H1 (cell line): Measurements from ENCODE around the gene COX7B2.

Experiments
- CEBPB ChIP-seq: IDR thresholded peaks from 2 replicates; pipeline ENCODE4 v1.6.1; 2012; ENCODE audit warnings: low read depth, low read length
- CTCF ChIP-seq, 3 experiments: IDR thresholded peaks; 1 replicate in 2 of 3; 2 replicates in 1 of 3; pipeline versions ENCODE4 v1.5.1 to v1.6.1; 2011; ENCODE audit warnings: low read length in 3 of 3, mild to moderate bottlenecking in 3 of 3, inconsistent platforms in 2 of 3, low read depth in 1 of 3, moderate library complexity in 1 of 3; ENCODE audit not compliant: insufficient read depth in 1 of 3; ENCODE audit errors: control extremely low read depth in 1 of 3
- EZH2 ChIP-seq: fragments of 200-600 bp; sonication (generic); IDR thresholded peaks from 2 replicates; pipeline ENCODE4 v1.7.1; 2012; ENCODE audit warnings: low read depth, mild to moderate bottlenecking, moderate library complexity, low read length, inconsistent platforms; ENCODE audit not compliant: severe bottlenecking
- KDM5A ChIP-seq: fragments of 200-600 bp; IDR thresholded peaks from 2 replicates; pipeline ENCODE4 v1.7.1; 2012; ENCODE audit warnings: mild to moderate bottlenecking, low read length, inconsistent platforms, mixed read lengths
- TEAD4 ChIP-seq: IDR thresholded peaks from 2 replicates; pipeline ENCODE4 v1.6.1; 2012; ENCODE audit warnings: low read depth, low read length, inconsistent platforms, mixed read lengths

GRCh38 chr4:46934726-46935125, 25.7 kb upstream of the COX7B2 start:
- TF ChIP-seq KDM5A (no peak), CEBPB (no peak), CTCF (IDR thresholded peaks at IDR 0.05; ENCODE audit: control extremely low read depth in 1 of 3, insufficient read depth in 1 of 3, low read depth in 1 of 3, low read length in 3 of 3) (no peak), TEAD4 (no peak), EZH2 (no peak)
